HEK293T (cell line): ENCODE results near the gene ZNF17.

Experiments used
- CTCF ChIA-PET: fragments of 350-600 bp; formaldehyde crosslinking; extraction: SDS; loops from one replicate; lab custom pipeline; 2021; ENCODE audit warnings: antibody characterized with exemption, inconsistent platforms; lab: Yijun Ruan, JAX
- POLR2A ChIA-PET: fragments of 350-600 bp; formaldehyde crosslinking; extraction: SDS; loops from one replicate; lab custom pipeline; 2020; ENCODE audit warnings: antibody characterized with exemption, inconsistent platforms; lab: Yijun Ruan, JAX
- DNase-seq: peaks from one replicate; pipeline ENCODE4 v3.0.0; 2012; ENCODE audit warnings: mixed read lengths; ENCODE audit errors: extremely low spot score
- ARNT ChIP-seq: fragments of 450-650 bp; IDR thresholded peaks from 2 replicates; pipeline ENCODE4 v1.6.1; 2017; ENCODE audit warnings: mild to moderate bottlenecking
- BHLHE40 ChIP-seq: fragments of 450-650 bp; IDR thresholded peaks from 2 replicates; pipeline ENCODE4 v1.6.1; 2016; ENCODE audit warnings: mild to moderate bottlenecking, moderate library complexity, borderline replicate concordance
- CTBP1 ChIP-seq: fragments of 450-650 bp; IDR thresholded peaks from 2 replicates; pipeline ENCODE4 v1.6.1; 2016; ENCODE audit warnings: borderline replicate concordance
- ELF4 ChIP-seq: fragments of 450-650 bp; IDR thresholded peaks from 2 replicates; pipeline ENCODE4 v1.6.1; 2017; ENCODE audit warnings: antibody characterized with exemption
- FOXA1 ChIP-seq: fragments of 450-650 bp; IDR thresholded peaks from 2 replicates; pipeline ENCODE4 v1.6.1; 2016; ENCODE audit warnings: mild to moderate bottlenecking
- FOXK2 ChIP-seq: fragments of 450-650 bp; IDR thresholded peaks from 2 replicates; pipeline ENCODE4 v1.6.1; 2016; ENCODE audit warnings: mild to moderate bottlenecking
- FOXM1 ChIP-seq: fragments of 450-650 bp; IDR thresholded peaks from 2 replicates; pipeline ENCODE4 v1.6.1; 2017; ENCODE audit warnings: mild to moderate bottlenecking, borderline replicate concordance
- HDGF ChIP-seq: fragments of 450-650 bp; IDR thresholded peaks from 2 replicates; pipeline ENCODE4 v1.6.1; 2017; ENCODE audit warnings: antibody characterized with exemption, borderline replicate concordance
- L3MBTL2 ChIP-seq: fragments of 450-650 bp; conservative IDR thresholded peaks from 2 replicates; pipeline ENCODE4 v1.6.1; 2016; ENCODE audit warnings: mild to moderate bottlenecking
- LEF1 ChIP-seq: fragments of 450-650 bp; IDR thresholded peaks from 2 replicates; pipeline ENCODE4 v1.6.1; 2017; ENCODE audit warnings: mild to moderate bottlenecking, borderline replicate concordance
- NFRKB ChIP-seq: fragments of 450-650 bp; IDR thresholded peaks from 2 replicates; pipeline ENCODE4 v1.6.1; 2016; ENCODE audit warnings: mild to moderate bottlenecking, moderate library complexity
- SP1 ChIP-seq: fragments of 450-650 bp; IDR thresholded peaks from 2 replicates; pipeline ENCODE4 v1.6.1; 2017
- SUZ12 ChIP-seq: fragments of 450-650 bp; IDR thresholded peaks from 2 replicates; pipeline ENCODE4 v1.6.1; 2016; ENCODE audit warnings: mild to moderate bottlenecking
- TARDBP ChIP-seq: fragments of 450-650 bp; IDR thresholded peaks from 2 replicates; pipeline ENCODE4 v1.6.1; 2016
- ZNF384 ChIP-seq: fragments of 450-650 bp; IDR thresholded peaks from 2 replicates; pipeline ENCODE4 v1.6.1; 2016
- TF ChIP-seq, protein P1 (sequence below): fragments of 450-650 bp; IDR thresholded peaks from 2 replicates; pipeline ENCODE4 v1.6.1; 2016

Gene ZNF17

GRCh38 chr19:57395710-57396109 is 15.3 kb upstream of the ZNF17 start:
- ChIA-PET POLR2A (no interaction called here), CTCF (no interaction called here)
- TF ChIP-seq HDGF = no peak
- no peak for DNase-seq

DNA sequence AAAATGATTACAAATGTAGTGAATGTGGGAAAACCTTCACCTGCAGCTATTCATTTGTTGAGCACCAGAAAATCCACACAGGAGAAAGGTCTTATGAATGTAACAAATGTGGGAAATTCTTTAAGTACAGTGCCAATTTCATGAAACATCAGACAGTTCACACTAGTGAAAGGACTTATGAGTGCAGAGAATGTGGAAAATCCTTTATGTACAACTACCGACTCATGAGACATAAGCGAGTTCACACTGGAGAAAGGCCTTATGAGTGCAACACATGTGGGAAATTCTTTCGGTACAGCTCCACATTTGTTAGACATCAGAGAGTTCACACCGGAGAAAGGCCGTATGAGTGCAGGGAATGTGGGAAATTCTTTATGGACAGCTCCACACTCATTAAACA is 12.1 kb upstream of the ZNF17 start:
- POLR2A ChIA-PET = no interaction called here
- TF ChIP-seq NFRKB (no peak), FOXK2 (no peak), FOXA1 (no peak), L3MBTL2 (no peak), CTBP1 (no peak), ARNT (no peak), HDGF (no peak), ELF4 (no peak), TARDBP (no peak), LEF1 (no peak), SP1 (no peak), FOXM1 (no peak), SUZ12 (no peak), ZNF384 (no peak), BHLHE40 (no peak)
- TF ChIP-seq, protein P1, sequence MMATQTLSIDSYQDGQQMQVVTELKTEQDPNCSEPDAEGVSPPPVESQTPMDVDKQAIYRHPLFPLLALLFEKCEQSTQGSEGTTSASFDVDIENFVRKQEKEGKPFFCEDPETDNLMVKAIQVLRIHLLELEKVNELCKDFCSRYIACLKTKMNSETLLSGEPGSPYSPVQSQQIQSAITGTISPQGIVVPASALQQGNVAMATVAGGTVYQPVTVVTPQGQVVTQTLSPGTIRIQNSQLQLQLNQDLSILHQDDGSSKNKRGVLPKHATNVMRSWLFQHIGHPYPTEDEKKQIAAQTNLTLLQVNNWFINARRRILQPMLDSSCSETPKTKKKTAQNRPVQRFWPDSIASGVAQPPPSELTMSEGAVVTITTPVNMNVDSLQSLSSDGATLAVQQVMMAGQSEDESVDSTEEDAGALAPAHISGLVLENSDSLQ = no peak
- no peak for DNase-seq
- CTCF ChIA-PET = no interaction called here

DNA sequence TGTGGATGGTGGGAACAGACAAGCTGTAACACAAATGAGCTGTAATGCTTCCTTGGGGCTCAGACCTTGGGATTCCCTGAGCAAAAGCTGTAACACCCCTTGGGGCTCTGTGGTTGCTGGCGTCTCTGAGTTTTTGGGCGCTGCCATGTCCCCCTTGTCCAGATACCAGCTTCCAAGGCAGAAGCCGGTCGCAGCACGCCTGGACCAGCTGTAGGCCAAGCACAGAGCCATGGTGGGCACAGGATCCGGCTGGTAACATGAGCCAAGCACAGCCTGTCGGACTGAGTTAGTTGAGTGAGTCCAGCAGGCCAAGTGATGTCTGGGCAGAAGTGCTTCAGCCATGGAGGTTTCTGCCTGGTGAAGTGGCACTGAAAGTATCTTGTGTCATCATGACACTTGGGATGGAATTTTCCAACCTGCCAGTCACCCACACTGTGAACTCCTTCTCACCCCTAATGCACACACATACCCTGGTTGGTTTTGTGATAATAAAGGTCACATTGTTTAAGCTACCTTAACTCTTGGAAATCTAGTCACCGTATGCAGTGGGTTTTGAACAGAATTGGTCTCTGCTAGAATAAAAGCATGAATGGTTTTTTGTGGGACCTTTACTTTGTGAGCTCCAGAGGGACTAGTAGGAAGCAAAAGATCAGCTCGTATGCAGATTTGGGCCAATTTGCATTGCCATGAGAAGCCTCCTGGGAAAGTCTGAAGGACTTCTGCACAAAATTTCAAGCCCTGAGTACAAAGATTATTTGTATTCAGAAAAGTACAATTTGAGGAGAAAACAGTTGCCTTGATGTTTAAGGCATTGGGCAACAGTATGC is 7.0 kb upstream of the ZNF17 start:
- ChIA-PET POLR2A (no interaction called here), CTCF (no interaction called here)
- no peak for DNase-seq
- no peak for TF ChIP-seq NFRKB
- TF ChIP-seq ELF4 = no peak
- no peak for TF ChIP-seq LEF1
- no peak for TF ChIP-seq FOXA1

DNA sequence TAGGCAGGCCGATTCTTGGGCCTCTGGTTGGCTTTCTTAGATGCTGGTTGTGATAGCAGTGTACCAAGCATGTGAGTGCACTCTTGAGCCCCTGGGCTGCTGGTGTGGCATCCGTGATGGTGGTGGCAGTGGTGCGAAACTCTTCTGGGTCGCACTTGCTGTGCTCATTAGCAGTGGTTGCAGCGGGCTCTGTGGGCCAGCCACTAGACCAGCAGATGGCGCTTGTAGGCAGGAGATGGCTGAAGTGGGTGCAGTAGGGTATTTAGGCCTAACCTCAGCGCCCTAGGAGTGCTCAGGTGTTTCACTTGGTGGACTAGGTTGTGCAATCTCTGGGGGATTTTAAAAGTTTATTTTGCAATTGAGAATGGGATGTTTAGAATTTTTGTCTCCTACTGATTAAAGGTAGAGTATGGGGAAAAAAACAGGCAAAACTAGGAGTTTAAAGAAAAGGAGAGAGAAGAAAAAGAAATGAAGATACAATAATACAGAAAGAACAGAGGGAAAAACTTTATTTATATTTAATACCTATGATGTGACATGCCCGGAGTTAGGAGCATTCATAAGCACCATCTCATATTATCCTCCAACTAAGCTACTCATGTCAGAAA is 4.3 kb upstream of the ZNF17 start:
- ChIA-PET POLR2A (no interaction called here), CTCF (interaction anchor here (0.6 kb wide), 1 partner anchor 412 kb away, joined by 4 read pairs; no protein-coding TSS in a partner anchor)
- TF ChIP-seq BHLHE40 = no peak
- TF ChIP-seq HDGF = no peak
- no peak for TF ChIP-seq FOXK2
- TF ChIP-seq, protein P1 = no peak
- no peak for TF ChIP-seq SP1
- no peak for TF ChIP-seq FOXA1
- no peak for TF ChIP-seq SUZ12
- TF ChIP-seq CTBP1 = no peak
- no peak for TF ChIP-seq LEF1
- no peak for TF ChIP-seq TARDBP
- no peak for TF ChIP-seq ZNF384
- TF ChIP-seq L3MBTL2 = no peak
- no peak for TF ChIP-seq ELF4
- no peak for TF ChIP-seq ARNT
- peak; percentile 46 for DNase-seq

- no peak for DNase-seq
- POLR2A ChIA-PET = no interaction called here
- CTCF ChIA-PET = no interaction called here
- TF ChIP-seq, protein P1 = no peak
- TF ChIP-seq FOXM1 (no peak), LEF1 (no peak), L3MBTL2 (no peak)
Observed at GRCh38 chr19:57419439-57419838, 8.5 kb downstream of the ZNF17 start.

DNA sequence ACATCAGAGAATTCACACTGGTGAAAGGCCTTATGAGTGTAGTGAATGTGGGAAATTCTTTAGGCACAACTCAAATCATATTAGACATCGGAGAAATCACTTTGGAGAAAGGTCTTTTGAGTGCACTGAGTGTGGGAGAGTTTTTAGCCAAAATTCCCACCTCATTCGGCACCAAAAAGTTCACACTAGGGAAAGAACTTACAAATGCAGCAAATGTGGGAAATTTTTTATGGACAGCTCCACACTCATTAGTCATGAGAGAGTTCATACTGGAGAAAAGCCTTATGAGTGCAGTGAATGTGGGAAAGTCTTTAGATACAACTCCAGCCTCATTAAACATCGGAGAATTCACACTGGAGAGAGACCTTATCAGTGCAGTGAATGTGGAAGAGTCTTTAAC is 10.1 kb downstream of the ZNF17 start:
- ChIA-PET CTCF (no interaction called here), POLR2A (no interaction called here)
- no peak for TF ChIP-seq L3MBTL2
- no peak for TF ChIP-seq SUZ12
- TF ChIP-seq ELF4 = no peak
- no peak for TF ChIP-seq ARNT
- TF ChIP-seq TARDBP = no peak
- no peak for TF ChIP-seq SP1
- no peak for TF ChIP-seq FOXK2
- TF ChIP-seq, protein P1 = no peak
- TF ChIP-seq BHLHE40 = no peak
- no peak for TF ChIP-seq LEF1
- TF ChIP-seq FOXA1 = no peak
- no peak for TF ChIP-seq CTBP1
- TF ChIP-seq NFRKB = no peak
- no peak for TF ChIP-seq FOXM1
- no peak for TF ChIP-seq ZNF384
- TF ChIP-seq HDGF = no peak
- no peak for DNase-seq
